Suppressor macrophage treated with lipopolysaccharide for 4 hours (primary cell): ENCODE measurements around the gene STXBP3.
"Not testable (repeated sequence)": the region's sequence is repeated elsewhere in the genome, so short reads cannot be mapped to it uniquely, and the experiment has no call there.

Source experiments
- DNase-seq: peaks from one replicate; pipeline ENCODE4 v3.0.0-alpha.2; 2020

STXBP3 gene

DNA sequence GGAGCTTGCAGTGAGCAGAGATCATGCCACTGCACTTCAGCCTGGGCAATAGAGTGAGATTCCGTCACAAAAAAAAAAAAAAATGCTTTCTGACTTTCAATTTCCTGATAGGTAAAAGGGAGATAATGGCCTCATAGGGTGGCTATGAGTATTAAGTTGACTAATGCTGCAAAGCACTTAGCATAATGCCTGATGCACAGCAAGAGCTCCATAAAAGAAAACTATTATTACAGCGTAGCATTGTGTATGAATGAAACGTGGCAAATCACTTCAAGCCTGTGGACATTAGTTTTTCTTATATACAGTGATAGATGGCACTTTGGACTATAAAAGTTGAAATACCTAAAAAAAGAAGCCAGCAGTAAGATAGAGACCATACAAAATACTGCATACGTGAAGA, 17.0 kb upstream of the STXBP3 start:
- DNase-seq = no peak

DNA sequence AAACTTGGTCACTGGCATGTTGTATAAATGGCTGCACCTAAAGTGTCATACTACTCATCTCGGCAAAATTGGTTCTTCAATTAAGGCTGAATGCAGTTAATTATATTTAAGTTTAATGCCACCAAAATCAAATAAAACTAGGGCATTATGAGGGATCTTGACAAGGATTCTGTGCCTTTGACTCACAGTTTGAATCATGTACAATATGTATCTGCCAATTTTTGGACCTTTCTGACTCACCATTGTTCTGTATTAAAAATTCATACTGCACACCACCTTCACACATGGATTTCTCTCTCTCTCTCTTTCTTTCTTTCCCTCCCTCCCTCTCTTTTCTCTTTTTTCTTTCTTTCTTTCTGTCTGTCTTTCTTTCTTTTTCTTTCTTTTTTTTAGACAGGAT, 14.1 kb upstream of the STXBP3 start:
- no peak for DNase-seq

GRCh38 chr1:108734171-108734865, 12.2 kb upstream of the STXBP3 start:
- DNase-seq = no peak

GRCh38 chr1:108742253-108742652, 4.2 kb upstream of the STXBP3 start:
- DNase-seq = no peak

GRCh38 chr1:108745980-108746381, 493 bp upstream of the STXBP3 start:
- DNase-seq = no peak

- peak; percentile 91 for DNase-seq
Measured at GRCh38 chr1:108747171-108747850, 837 bp downstream of the STXBP3 start.

DNA sequence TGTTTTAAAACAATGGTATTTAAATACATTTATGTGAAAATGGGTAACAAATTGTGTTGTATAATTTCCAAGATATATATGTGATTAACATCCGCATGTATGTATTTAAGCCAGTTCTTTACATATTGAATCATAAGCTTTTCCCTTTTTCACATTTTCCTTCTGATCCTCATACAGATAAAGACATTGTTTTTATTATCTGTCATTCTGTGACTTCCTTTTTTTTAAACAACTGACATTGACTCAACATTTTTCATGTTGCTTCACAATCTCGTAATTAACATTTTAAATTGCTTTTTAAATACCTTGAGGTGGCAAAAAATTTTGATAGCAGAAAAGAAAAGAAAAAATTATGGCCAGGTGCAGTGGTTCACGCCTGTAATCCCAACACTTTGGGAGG, 1.4 kb downstream of the STXBP3 start:
- peak; percentile 43 for DNase-seq

- peak; percentile 5 for DNase-seq
Measured at GRCh38 chr1:108749081-108749480, 2.6 kb downstream of the STXBP3 start.

GRCh38 chr1:108750476-108751181, 4.2 kb downstream of the STXBP3 start:
- DNase-seq = no peak

- DNase-seq = no peak
Measured at GRCh38 chr1:108753363-108753762, 6.9 kb downstream of the STXBP3 start.

DNA sequence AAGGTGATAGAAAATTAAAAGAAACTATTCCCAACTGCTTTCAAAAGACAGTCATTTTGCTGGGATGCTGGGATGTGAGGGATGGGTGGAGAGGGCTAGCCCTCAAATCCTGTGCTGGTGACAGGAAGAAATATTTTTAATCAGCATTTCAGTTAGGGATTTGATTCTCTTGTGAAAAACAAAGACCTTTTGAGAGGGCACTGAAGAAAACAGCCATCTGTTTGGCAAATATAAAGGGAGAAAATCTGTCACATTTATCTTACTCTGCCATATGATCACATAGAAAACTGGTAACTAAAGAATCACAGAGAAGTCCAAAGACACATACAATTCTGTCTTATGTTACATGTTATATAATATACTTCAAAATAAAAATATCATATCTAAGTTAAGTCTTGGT, 12.3 kb downstream of the STXBP3 start:
- DNase-seq = no peak

DNA sequence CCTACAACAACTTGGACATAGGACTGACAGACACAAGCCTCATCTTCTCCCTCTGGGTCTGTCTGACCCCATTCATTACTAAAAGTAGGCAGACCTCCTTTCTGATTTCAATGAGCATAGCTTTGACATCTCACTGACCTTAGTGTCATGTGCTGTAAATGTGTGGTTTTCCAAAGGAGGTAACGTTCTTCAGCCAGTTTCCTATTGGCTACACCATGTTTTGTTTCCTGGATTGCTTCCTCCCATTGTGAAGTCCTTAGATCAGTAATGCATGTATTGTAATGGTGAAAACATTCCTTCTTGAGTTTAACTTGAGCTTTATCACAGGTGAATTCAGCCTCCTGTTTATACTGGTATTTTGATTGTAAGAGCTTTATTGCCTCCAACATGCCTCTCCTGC, 20.6 kb downstream of the STXBP3 start:
- no peak for DNase-seq

DNA sequence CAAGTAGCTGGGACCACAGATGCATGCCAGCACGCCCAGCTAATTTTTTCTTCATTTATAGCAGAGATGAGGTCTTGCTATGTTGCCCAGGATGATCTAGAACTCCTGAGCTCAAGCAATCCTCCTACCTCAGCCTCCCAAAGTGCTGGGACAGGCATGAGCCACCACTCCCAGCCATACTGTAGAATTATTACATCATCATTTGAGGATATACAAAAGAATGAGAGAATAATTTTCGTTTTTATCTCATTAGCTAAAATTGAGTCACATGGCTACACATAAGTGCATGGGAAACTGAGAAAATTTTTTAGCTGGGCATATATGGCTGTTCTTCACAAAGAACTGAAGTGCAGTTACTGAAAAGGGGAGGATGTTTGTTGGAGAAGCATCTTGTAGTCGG, 21.2 kb downstream of the STXBP3 start:
- DNase-seq = no peak

GRCh38 chr1:108777839-108778238, 31.4 kb downstream of the STXBP3 start:
- no peak for DNase-seq

DNA sequence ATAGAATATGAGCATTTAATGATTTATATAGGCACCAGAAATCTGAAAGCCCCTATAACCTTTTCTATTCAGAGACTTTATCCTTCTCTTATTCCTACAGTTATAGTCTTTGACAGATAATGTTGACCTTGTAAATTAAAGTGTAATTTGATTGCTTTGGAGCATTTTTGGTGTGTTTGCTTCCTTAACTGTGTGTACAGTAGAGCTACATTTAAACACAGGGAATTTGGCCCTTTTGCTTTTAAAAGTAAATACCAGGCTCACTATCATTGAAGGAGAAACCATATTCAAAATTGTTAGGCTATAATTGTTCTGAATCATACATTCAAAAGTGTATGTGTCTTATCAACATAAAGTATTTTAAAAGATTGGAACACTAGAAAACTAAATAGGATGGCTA, 33.0 kb downstream of the STXBP3 start:
- no peak for DNase-seq

DNA sequence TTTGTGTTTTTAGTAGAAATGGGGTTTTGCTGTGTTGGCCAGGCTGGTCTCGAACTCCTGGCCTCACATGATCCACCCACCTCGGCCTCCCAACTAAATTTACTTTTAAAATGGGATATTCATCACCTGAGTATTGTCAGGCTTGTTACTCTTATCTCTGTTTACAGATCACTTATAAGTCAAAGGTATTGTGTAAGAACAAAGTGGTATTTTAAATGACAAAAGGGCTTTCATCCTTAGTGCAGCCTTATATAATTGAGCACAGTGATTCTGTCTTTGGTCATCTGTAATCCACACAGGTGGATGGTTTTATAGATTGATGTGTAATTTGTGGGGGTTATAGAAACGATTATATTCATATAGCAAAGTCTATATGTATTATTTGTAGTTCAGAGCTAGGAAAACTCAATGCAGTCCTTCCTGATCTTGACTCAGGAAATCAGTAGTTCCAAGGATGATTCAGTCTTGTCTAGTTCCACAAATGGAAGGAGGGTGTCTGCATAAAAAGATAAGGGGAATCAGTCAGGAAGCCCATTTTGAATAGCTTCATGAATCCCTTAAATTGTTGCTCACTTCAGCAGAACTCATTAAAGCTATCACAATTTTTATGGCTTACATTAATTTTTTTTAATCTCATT, 34.6 kb downstream of the STXBP3 start:
- no peak for DNase-seq

DNA sequence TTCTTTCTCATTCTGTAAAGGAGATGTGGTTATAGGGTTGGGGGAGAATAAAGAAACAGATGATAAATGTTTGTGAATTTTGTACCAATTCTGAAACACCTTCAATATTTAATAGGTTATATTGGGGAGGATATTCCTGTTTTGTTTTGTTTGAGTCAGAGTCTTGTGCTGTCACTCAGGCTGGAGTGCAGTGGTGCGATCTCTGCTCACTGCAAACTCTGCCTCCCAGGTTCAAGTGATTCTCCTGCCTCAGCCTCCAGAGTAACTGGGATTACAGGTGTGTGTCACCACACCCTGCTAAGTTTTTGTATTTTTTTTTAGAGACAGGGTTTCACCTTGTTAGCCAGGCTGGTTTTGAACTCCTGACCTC, 35.1 kb downstream of the STXBP3 start:
- DNase-seq = not testable (repeated sequence)

- DNase-seq = no peak
Measured at GRCh38 chr1:108785264-108785663, 38.8 kb downstream of the STXBP3 start.

GRCh38 chr1:108785880-108786279, 39.4 kb downstream of the STXBP3 start:
- no peak for DNase-seq

- DNase-seq = no peak
Measured at GRCh38 chr1:108791790-108792189, 45.3 kb downstream of the STXBP3 start.

DNA sequence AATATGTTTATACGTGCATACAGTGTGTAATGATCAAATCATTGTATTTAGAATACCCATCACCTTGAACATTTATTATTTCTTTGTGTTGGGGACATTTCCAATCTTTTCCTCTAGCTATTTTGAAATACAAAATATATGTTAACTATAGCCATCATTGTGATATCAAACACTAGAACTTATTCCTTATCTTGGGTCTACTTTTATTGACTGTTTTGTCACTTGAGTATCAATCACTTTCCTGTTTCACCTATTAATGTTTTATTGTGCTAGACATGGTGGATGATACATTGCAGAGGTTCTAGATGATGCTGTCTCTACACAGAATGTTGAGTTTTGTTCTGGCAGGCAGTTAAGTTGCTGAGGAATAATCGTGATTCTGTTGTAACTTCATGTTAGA, 45.9 kb downstream of the STXBP3 start:
- DNase-seq = no peak

GRCh38 chr1:108799001-108799400, 52.5 kb downstream of the STXBP3 start:
- no peak for DNase-seq

GRCh38 chr1:108801101-108801500, 54.6 kb downstream of the STXBP3 start:
- no peak for DNase-seq

- no peak for DNase-seq
Measured at GRCh38 chr1:108803548-108803947, 57.1 kb downstream of the STXBP3 start.
